ENCODE results near the gene BBOX1. TPM values are rescaled to one million over a fixed set of nuclear protein-coding genes. Genes with fewer than 3 reads are reported as not detected.
"Not testable (repeated sequence)": the region's sequence is repeated elsewhere in the genome, so short reads cannot be mapped to it uniquely, and the experiment has no call there.

BBOX1 gene
- total RNA-seq, 2 experiments from 2014 or later = not detected

DNA sequence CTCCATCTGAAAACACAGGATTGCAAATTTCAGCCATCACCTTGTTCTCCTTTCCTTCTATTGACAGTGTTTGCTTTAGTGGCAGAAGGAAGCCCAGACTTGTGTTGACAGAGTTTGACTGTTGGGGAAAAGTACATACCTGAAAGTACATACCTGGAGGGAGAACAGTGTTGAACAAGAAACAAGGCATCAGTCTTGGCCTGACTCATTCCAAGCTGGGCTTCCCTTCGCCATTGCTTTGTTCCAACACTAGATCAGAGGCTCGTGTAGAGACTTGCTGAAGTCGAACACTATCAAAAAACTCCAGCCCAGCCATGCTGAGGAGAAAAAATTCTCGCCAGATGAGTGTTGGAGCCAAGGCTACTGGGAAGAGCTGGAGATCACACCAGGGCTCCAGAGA, 133.4 kb downstream of the BBOX1 start:
- H3K4me1 Mint-ChIP-seq = no peaks in the 10 kb centered on the region
- no peak for DNase-seq
- CTCF ChIA-PET = interaction anchor here (1.0 kb wide), 1 partner anchor 10 kb away, joined by 3 read pairs; no protein-coding TSS in a partner anchor

GRCh38 chr11:27174672-27175210, 134.1 kb downstream of the BBOX1 start:
- ATAC-seq = no peak
- no peak for DNase-seq
- Mint-ChIP-seq H3K4me3 (no peak overlapping the region), H3K36me3 (no peaks in the 10 kb centered on the region), H3K4me1 (no peaks in the 10 kb centered on the region), H3K27ac (no peak overlapping the region), H3K9me3 (ENCODE audit: low read depth) (no peaks in the 10 kb centered on the region), H3K27me3 (peaks cover 4% of the 10 kb centered on the region)
- CTCF ChIA-PET = interaction anchor here (1.0 kb wide), 1 partner anchor 9 kb away, joined by 3 read pairs; no protein-coding TSS in a partner anchor

More for the DNA sequence above, 133.4 kb downstream of the BBOX1 start:
- H3K4me3 Mint-ChIP-seq = no peak overlapping the region
- peaks cover 4% of the 10 kb centered on the region for H3K27me3 Mint-ChIP-seq
- ATAC-seq = no peak
- no peak overlapping the region for H3K27ac Mint-ChIP-seq
- H3K36me3 Mint-ChIP-seq = no peaks in the 10 kb centered on the region
- no peaks in the 10 kb centered on the region for H3K9me3 Mint-ChIP-seq (ENCODE audit: low read depth)

GRCh38 chr11:27175562-27175961, 134.9 kb downstream of the BBOX1 start:
- H3K4me3 Mint-ChIP-seq; H3K36me3 Mint-ChIP-seq; H3K4me1 Mint-ChIP-seq; DNase-seq; H3K27me3 Mint-ChIP-seq; ATAC-seq; CTCF ChIA-PET; H3K9me3 Mint-ChIP-seq (ENCODE audit: low read depth); H3K27ac Mint-ChIP-seq: not testable (repeated sequence)

Other genes with a start within 250 kb of the BBOX1 start
- gene FIBIN, start 46.7 kb upstream of the BBOX1 start, total RNA-seq = not detected